ENCODE data around the gene UCN. TPM values are rescaled to one million over a fixed set of nuclear protein-coding genes. Genes with fewer than 3 reads are reported as not detected.

UCN gene
- total RNA-seq, 1 donor from 2014 or later = not detected

DNA sequence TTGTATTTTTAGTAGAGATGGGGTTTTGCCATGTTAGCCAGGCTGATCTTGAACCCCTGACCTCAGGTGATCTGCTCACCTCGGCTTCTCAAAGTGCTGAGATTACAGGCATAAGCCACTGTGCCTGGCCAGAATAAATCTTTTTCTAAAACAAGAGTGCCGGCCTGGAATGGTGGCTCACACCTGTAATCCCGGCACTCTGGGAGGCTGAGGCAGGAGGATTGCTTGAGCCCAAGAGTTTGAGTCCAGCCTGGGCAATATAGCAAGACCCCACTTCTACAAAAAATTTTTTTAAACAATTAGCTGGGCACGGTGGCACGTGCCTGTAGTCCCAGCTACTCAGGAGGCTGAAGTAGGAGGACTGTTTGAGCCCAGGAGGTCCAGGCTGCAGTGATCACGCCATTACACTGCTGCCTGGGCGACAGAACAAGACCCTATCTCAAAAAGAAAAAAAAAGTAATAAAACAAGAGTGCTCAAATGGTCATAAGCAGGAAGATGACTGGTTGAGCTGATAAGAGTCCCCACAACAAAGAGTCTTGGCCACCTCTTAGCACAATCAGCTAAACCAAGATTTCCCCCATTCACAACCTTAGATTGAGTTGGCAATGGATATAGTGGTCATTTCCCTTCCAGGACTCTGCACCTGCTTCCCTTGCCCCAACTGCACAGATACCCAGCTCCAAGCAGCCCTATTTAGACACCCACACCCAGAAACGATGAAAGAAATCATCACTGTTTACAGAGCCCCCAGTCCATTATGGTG lies 5.8 kb upstream of the UCN start:
- no peak overlapping the region for H3K4me3 ChIP-seq (ENCODE audit: low read depth, low read length)
- DNase-seq (ENCODE audit: low read depth) = no peak
- TF ChIP-seq, protein P1, sequence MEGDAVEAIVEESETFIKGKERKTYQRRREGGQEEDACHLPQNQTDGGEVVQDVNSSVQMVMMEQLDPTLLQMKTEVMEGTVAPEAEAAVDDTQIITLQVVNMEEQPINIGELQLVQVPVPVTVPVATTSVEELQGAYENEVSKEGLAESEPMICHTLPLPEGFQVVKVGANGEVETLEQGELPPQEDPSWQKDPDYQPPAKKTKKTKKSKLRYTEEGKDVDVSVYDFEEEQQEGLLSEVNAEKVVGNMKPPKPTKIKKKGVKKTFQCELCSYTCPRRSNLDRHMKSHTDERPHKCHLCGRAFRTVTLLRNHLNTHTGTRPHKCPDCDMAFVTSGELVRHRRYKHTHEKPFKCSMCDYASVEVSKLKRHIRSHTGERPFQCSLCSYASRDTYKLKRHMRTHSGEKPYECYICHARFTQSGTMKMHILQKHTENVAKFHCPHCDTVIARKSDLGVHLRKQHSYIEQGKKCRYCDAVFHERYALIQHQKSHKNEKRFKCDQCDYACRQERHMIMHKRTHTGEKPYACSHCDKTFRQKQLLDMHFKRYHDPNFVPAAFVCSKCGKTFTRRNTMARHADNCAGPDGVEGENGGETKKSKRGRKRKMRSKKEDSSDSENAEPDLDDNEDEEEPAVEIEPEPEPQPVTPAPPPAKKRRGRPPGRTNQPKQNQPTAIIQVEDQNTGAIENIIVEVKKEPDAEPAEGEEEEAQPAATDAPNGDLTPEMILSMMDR (conservative IDR thresholded peaks at IDR 0.05; ENCODE audit: low read depth, low read length) = no peak

DNA sequence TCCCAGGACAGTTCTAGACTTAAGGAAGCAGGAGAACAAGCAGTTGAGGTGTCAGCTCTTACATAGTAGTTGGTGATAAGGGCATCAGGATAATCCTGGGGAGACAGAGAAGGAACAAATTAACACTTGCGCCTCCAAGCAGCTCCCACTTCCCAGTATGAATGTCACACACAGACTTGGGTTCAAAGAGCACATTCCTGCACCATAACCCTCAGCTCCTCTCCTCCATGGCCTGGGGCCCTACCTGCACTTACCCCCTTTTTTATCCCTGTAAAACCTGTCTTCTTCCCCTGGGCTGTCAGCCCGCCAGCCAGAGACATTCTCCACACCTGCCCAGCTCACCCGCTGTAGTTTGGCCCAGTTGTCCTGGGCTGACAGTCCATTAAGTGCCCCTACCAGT lies 3.9 kb upstream of the UCN start:
- TF ChIP-seq, protein P1 (conservative IDR thresholded peaks at IDR 0.05; ENCODE audit: low read depth, low read length) = no peak
- H3K4me3 ChIP-seq (ENCODE audit: low read depth, low read length) = no peak overlapping the region
- no peak for DNase-seq (ENCODE audit: low read depth)

DNA sequence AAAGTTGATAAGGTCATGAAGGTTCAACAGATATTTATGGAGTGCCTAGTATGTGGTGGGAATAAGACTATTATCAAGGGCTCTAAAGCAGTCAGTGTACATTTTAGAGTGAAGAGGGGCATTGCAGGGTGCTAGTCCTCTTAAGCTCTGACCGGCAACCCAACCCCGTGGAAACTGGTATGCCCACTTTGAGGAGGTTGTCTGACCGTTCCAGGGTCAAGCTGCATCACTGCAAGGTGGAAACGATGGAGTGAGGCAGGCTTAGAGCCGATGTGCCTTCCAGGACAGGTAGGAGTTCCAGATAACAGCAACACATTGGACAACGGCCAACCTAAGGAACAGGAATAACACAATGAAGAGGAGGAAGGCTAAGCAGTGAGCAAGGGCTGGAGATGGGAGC lies 1.4 kb upstream of the UCN start:
- DNase-seq (ENCODE audit: low read depth) = no peak
- TF ChIP-seq, protein P1 (conservative IDR thresholded peaks at IDR 0.05; ENCODE audit: low read depth, low read length) = no peak
- H3K4me3 ChIP-seq (ENCODE audit: low read depth, low read length) = no peak overlapping the region

DNA sequence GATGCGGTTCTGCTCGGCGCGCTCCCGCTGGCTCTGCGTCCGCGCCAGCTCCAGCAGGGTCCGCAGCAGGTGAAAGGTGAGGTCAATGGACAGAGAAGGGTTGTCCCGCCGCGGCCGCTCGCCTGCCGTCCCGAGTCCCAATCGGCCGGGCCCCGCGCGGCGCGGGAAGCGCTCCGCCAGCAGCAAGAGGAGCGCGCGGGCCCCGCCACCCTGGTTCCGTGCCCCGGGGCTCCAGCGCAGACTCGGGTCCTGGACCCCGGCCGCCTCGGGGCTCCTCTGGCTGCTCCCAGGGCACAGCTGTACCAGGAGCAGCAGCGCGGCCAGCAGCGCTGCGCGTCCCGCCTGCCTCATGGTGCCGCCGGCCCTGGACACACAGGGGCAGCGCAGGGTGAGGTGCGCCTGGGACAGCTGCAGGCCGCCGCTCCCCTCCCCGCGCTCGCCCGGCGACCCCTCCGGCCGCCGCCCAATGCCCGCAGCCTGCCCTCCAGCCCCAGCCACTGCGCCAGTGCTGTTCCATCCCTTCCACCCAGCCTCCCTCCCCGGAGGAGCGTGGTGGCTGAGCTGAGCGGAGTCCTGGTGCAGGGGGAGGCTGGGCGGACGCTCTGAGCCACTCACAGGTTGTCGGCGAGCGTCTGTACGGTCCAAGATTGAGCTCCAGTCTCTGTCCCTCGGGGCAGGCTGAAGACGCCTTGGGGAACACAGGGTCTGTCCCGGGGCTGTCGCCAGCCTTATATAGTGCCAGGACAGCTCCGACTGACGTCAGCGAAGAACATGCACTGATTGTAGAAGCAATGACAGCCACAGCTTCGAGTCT lies 493 bp downstream of the UCN start:
- no peak overlapping the region for H3K4me3 ChIP-seq (ENCODE audit: low read depth, low read length)
- no peak for DNase-seq (ENCODE audit: low read depth)
- TF ChIP-seq, protein P1 (conservative IDR thresholded peaks at IDR 0.05; ENCODE audit: low read depth, low read length) = no peak

DNA sequence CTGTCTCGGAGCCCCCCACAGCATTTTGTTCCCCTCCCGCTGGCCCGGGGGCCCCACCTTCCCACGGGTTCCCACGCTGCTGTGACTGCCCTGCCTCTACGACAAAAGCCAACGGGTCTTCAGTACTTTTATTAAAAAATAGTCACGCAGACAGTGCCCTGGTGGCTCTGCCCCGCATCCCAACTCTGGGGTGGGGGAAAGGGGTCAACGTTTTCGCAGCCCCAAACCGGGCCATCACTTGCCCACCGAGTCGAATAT lies 1.0 kb downstream of the UCN start:
- TF ChIP-seq, protein P1 (conservative IDR thresholded peaks at IDR 0.05; ENCODE audit: low read depth, low read length) = no peak
- H3K4me3 ChIP-seq (ENCODE audit: low read depth, low read length) = no peak overlapping the region
- DNase-seq (ENCODE audit: low read depth) = no peak

DNA sequence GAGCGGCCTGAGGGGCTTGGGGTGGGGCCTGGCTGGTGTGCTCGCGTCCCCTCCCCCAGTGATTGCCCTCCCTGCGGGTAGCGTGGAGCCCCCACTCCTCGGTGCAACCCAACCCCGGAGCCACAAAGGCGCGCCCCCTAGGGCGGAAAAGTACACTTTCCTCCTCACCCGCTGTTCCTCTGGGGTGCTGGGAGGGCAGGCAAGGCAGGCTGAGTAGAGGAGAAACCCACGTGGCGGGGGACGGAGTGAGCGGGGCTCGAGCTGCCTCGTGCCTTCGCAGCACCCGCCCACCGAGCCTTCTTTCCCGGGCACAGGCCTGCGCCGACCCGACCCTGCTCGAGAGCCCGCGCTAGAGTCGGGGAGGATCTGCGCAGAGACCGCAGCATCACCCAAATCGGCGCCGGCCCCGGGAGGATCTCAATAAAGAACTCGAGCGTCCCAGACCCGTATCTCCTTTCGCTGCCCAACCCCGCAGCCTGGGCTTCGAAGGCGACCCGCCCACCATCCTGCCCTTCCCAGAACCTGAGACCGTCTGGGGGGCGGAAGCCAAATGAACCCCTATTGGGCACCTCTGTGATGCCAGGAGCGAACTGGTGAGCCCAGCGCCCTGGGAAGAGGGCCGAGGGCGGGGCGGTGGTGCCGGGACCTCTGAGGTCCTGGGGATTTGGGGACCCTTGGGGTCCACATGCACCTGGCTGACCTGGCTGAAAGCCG lies 1.5 kb downstream of the UCN start:
- no peak for DNase-seq (ENCODE audit: low read depth)
- peak overlapping the region; percentile 21 for H3K4me3 ChIP-seq (ENCODE audit: low read depth, low read length)
- TF ChIP-seq, protein P1 (conservative IDR thresholded peaks at IDR 0.05; ENCODE audit: low read depth, low read length) = peak; percentile 10

Data from epithelial cell of proximal tubule (primary cell).